ENCODE measurements around the gene ZP3. TPM values are rescaled to one million over a fixed set of nuclear protein-coding genes. Genes with fewer than 3 reads are reported as not detected.
"Not testable (repeated sequence)": the region's sequence is repeated elsewhere in the genome, so short reads cannot be mapped to it uniquely, and the experiment has no call there.

ZP3 gene
- total RNA-seq, 2 donors from 2014 or later = 0.43 to 21.5 TPM

GRCh38 chr7:76437873-76438272, 13.1 kb downstream of the ZP3 start:
- intact Hi-C loops (cut with DNase I) = not testable (repeated sequence)

GRCh38 chr7:76439120-76439888, 14.6 kb downstream of the ZP3 start:
- intact Hi-C loops (cut with DNase I) = not testable (repeated sequence)
- DNase-seq (ENCODE audit: low spot score) = peak; percentile 36

More at GRCh38 chr7:76437873-76438272, 13.1 kb downstream of the ZP3 start:
- DNase-seq (ENCODE audit: low spot score) = peak; percentile 88

- peak; percentile 36 for DNase-seq (ENCODE audit: low spot score)
- intact Hi-C loops (cut with DNase I) = not testable (repeated sequence)
Measured at GRCh38 chr7:76440404-76440803, 15.7 kb downstream of the ZP3 start.

- DNase-seq (ENCODE audit: low spot score); intact Hi-C loops (cut with DNase I): not testable (repeated sequence)
Measured at GRCh38 chr7:76441792-76442191, 17.0 kb downstream of the ZP3 start.

- intact Hi-C loops (cut with DNase I) = not testable (repeated sequence)
- peak; percentile 64 for DNase-seq (ENCODE audit: low spot score)
Measured at GRCh38 chr7:76442664-76443446, 18.1 kb downstream of the ZP3 start.

GRCh38 chr7:76443846-76444245, 19.1 kb downstream of the ZP3 start:
- intact Hi-C loops (cut with DNase I) = not testable (repeated sequence)

GRCh38 chr7:76445577-76446008, 20.8 kb downstream of the ZP3 start:
- intact Hi-C loops (cut with DNase I) = not testable (repeated sequence)
- peak; percentile 62 for DNase-seq (ENCODE audit: low spot score)

More at GRCh38 chr7:76443846-76444245, 19.1 kb downstream of the ZP3 start:
- not testable (repeated sequence) for DNase-seq (ENCODE audit: low spot score)

GRCh38 chr7:76457017-76457416, 32.3 kb downstream of the ZP3 start:
- intact Hi-C loops (cut with DNase I); DNase-seq (ENCODE audit: low spot score): not testable (repeated sequence)

- intact Hi-C loops (cut with DNase I); DNase-seq (ENCODE audit: low spot score): not testable (repeated sequence)
Measured at GRCh38 chr7:76458504-76458903, 33.8 kb downstream of the ZP3 start.

- DNase-seq (ENCODE audit: low spot score); intact Hi-C loops (cut with DNase I): not testable (repeated sequence)
Measured at GRCh38 chr7:76460767-76461166, 36.0 kb downstream of the ZP3 start.

- DNase-seq (ENCODE audit: low spot score); intact Hi-C loops (cut with DNase I): not testable (repeated sequence)
Measured at GRCh38 chr7:76461464-76462101, 36.8 kb downstream of the ZP3 start, which contains the start of gene DTX2. TSS of gene DTX2 (plus strand) at chr7:76461709. CDS start at chr7:76480510, 18,801 bp downstream.

GRCh38 chr7:76462271-76462882, 37.6 kb downstream of the ZP3 start:
- DNase-seq (ENCODE audit: low spot score); intact Hi-C loops (cut with DNase I): not testable (repeated sequence)

- DNase-seq (ENCODE audit: low spot score); intact Hi-C loops (cut with DNase I): not testable (repeated sequence)
Measured at GRCh38 chr7:76464959-76465358, 40.2 kb downstream of the ZP3 start.

GRCh38 chr7:76465950-76466349, 41.2 kb downstream of the ZP3 start:
- DNase-seq (ENCODE audit: low spot score); intact Hi-C loops (cut with DNase I): not testable (repeated sequence)

GRCh38 chr7:76467743-76468404, 43.1 kb downstream of the ZP3 start:
- intact Hi-C loops (cut with DNase I); DNase-seq (ENCODE audit: low spot score): not testable (repeated sequence)

GRCh38 chr7:76471556-76472221, 46.9 kb downstream of the ZP3 start:
- DNase-seq (ENCODE audit: low spot score); intact Hi-C loops (cut with DNase I): not testable (repeated sequence)

- DNase-seq (ENCODE audit: low spot score) = not testable (repeated sequence)
Measured at GRCh38 chr7:76473097-76473496, 48.3 kb downstream of the ZP3 start.

GRCh38 chr7:76476280-76476679, 51.5 kb downstream of the ZP3 start:
- DNase-seq (ENCODE audit: low spot score); intact Hi-C loops (cut with DNase I): not testable (repeated sequence)

More at GRCh38 chr7:76473097-76473496, 48.3 kb downstream of the ZP3 start:
- intact Hi-C loops (cut with DNase I) = not testable (repeated sequence)
